Forelimb muscle (tissue), 1 donor: ENCODE data around the gene WASHC2C. TPM values are rescaled to one million over a fixed set of nuclear protein-coding genes. Genes with fewer than 3 reads are reported as not detected.

ENCODE experiments used
- polyA plus RNA-seq: library from polyadenylated mRNA; unstranded; fragments of 120-200 nt; gene quantifications from one replicate; pipeline ENCODE4 v1.2.1, GENCODE V29; 2013; ENCODE audit not compliant: insufficient read length

The WASHC2C gene
- polyA plus RNA-seq, 1 donor, result 24.9 TPM

Other genes with a start within 250 kb of the WASHC2C start
- 9.2 TPM for gene ZFAND4, start 54.5 kb upstream of the WASHC2C start, polyA plus RNA-seq
- gene AGAP4, start 120.2 kb downstream of the WASHC2C start, polyA plus RNA-seq, result 18.1 TPM
- 54.8 TPM for gene TIMM23, start 245.2 kb downstream of the WASHC2C start, polyA plus RNA-seq